Omental fat pad (tissue), 4 donors: ENCODE data around the gene EHBP1. TPM values are rescaled to one million over a fixed set of nuclear protein-coding genes. Genes with fewer than 3 reads are reported as not detected.
"Not testable (repeated sequence)": the region's sequence is repeated elsewhere in the genome, so short reads cannot be mapped to it uniquely, and the experiment has no call there.

Experiments used
- ATAC-seq: fragments of 150-250 bp; one replicate; pipeline ENCODE4 v1.9.1; 2016; ENCODE audit warnings: mild to moderate bottlenecking, moderate library complexity; ENCODE audit not compliant: low FRiP score
- DNase-seq: peaks from one replicate; pipeline ENCODE4 v3.0.0-alpha.2; 2019; ENCODE audit warnings: low spot score
- CTCF ChIP-seq, 3 donors: fragments of 450-650 bp; IDR thresholded peaks; one replicate each; pipeline ENCODE4 v1.5.1; 2016 to 2017; ENCODE audit warnings: antibody characterized with exemption in 3 of 3, mild to moderate bottlenecking in 3 of 3, moderate library complexity in 2 of 3
- total RNA-seq, 4 donors: library from RNA; depleted of rRNA; stranded (reverse); fragments of >200 nt; gene quantifications; one replicate each; pipeline ENCODE4 v1.1.0, GENCODE V29; 2016

EHBP1 gene
- total RNA-seq, 4 donors from 2014 or later: 60.9 to 91.3 (median 78.6) TPM

GRCh38 chr2:63066265-63066664 is 360.8 kb downstream of the EHBP1 start:
- ATAC-seq (no peak), DNase-seq (no peak)
- no peak for TF ChIP-seq CTCF (IDR thresholded peaks at IDR 0.05)

- DNase-seq (no peak), ATAC-seq (no peak)
- TF ChIP-seq CTCF (IDR thresholded peaks at IDR 0.05): no peak
Observed at GRCh38 chr2:63066838-63067237, 361.3 kb downstream of the EHBP1 start.

GRCh38 chr2:63071664-63072063 is 366.2 kb downstream of the EHBP1 start:
- DNase-seq (no peak), ATAC-seq (no peak)
- no peak for TF ChIP-seq CTCF (IDR thresholded peaks at IDR 0.05)

- DNase-seq (no peak), ATAC-seq (no peak)
- TF ChIP-seq CTCF (IDR thresholded peaks at IDR 0.05): no peak
Observed at GRCh38 chr2:63073994-63074393, 368.5 kb downstream of the EHBP1 start.

GRCh38 chr2:63074399-63074798 is 368.9 kb downstream of the EHBP1 start:
- not testable (repeated sequence) for ATAC-seq, DNase-seq

- DNase-seq: no peak
- no peak for TF ChIP-seq CTCF (IDR thresholded peaks at IDR 0.05)
- ATAC-seq: no peak
Observed at GRCh38 chr2:63078852-63079606, 373.5 kb downstream of the EHBP1 start.

- DNase-seq (no peak), ATAC-seq (no peak)
- no peak for TF ChIP-seq CTCF (IDR thresholded peaks at IDR 0.05)
Observed at GRCh38 chr2:63081404-63081803, 375.9 kb downstream of the EHBP1 start.
